Endodermal cell (in vitro differentiated cells): Measurements from ENCODE around the gene RFWD3. TPM values are rescaled to one million over a fixed set of nuclear protein-coding genes. Genes with fewer than 3 reads are reported as not detected.

ENCODE experiments used
- DNase-seq: peaks from one replicate; pipeline ENCODE4 v3.0.0-alpha.2; 2017
- H3K27ac ChIP-seq: 2 replicates; pipeline ENCODE4 v1.5.1; 2013; ENCODE audit warnings: mild to moderate bottlenecking, low read depth, low read length, moderate library complexity
- H3K27me3 ChIP-seq: 2 replicates; pipeline ENCODE4 v1.6.1; 2013; ENCODE audit warnings: mild to moderate bottlenecking, low read length, moderate library complexity; ENCODE audit not compliant: insufficient read depth, control insufficient read depth, poor library complexity, severe bottlenecking
- H3K36me3 ChIP-seq: 2 replicates; pipeline ENCODE4 v1.7.0; 2013; ENCODE audit warnings: mild to moderate bottlenecking, low read length, moderate library complexity; ENCODE audit not compliant: control insufficient read depth, insufficient read depth
- H3K4me1 ChIP-seq: one replicate; pipeline ENCODE4 v1.7.0; 2013; ENCODE audit warnings: low read length; ENCODE audit not compliant: control insufficient read depth, insufficient read depth
- H3K4me3 ChIP-seq: 2 replicates; pipeline ENCODE4 v1.5.1; 2013; ENCODE audit warnings: mild to moderate bottlenecking, low read length, moderate library complexity
- H3K9ac ChIP-seq: 2 replicates; pipeline ENCODE4 v1.6.1; 2013; ENCODE audit warnings: mild to moderate bottlenecking, low read length, moderate library complexity; ENCODE audit not compliant: poor library complexity, severe bottlenecking; ENCODE audit errors: extremely low read depth
- H3K9me3 ChIP-seq: 2 replicates; pipeline ENCODE4 v1.6.1; 2013; ENCODE audit warnings: mild to moderate bottlenecking, low read length, moderate library complexity; ENCODE audit not compliant: control insufficient read depth
- H3K27ac Mint-ChIP-seq: 2 replicates; pipeline ENCODE4 v1.8.0; 2020; ENCODE audit warnings: mixed read lengths
- H3K27me3 Mint-ChIP-seq: 2 replicates; pipeline ENCODE4 v1.8.0; 2021; ENCODE audit warnings: mild to moderate bottlenecking, mixed read lengths; ENCODE audit not compliant: insufficient read depth
- H3K36me3 Mint-ChIP-seq: 2 replicates; pipeline ENCODE4 v1.8.0; 2020; ENCODE audit warnings: low read depth, mixed read lengths
- H3K4me1 Mint-ChIP-seq: 2 replicates; pipeline ENCODE4 v1.8.0; 2020; ENCODE audit warnings: mixed read lengths
- H3K4me3 Mint-ChIP-seq: 2 replicates; pipeline ENCODE4 v1.8.0; 2020; ENCODE audit warnings: mild to moderate bottlenecking, moderate library complexity, mixed read lengths
- H3K9me3 Mint-ChIP-seq: 2 replicates; pipeline ENCODE4 v1.8.0; 2020; ENCODE audit warnings: mild to moderate bottlenecking, mixed read lengths
- WGBS, 2 experiments: methylation state at CpG; one replicate each; pipeline versions ENCODE4 v1.1.5 to v1.1.7; 2013; ENCODE audit warnings: missing lambda C conversion rate in 2 of 2, mixed read lengths in 1 of 2; ENCODE audit not compliant: insufficient coverage in 1 of 2, insufficient read length in 1 of 2; 5-methylcytosine and 5-hydroxymethylcytosine counted together
- total RNA-seq, 2 donors: library from RNA; stranded (reverse); fragmentation: NEBNext Ultra II Directional in 1 of 2; extraction: Animal tissue kit (Norgen Biotek cat#: 25700) in 1 of 2; gene quantifications; 2 replicates in 1 of 2; 3 replicates in 1 of 2; pipeline ENCODE4 v1.2.1, GENCODE V29; 2021
- TF ChIP-seq, protein P1 (sequence below): fragments of 200-600 bp; sonication (generic); conservative IDR thresholded peaks from 2 replicates; pipeline ENCODE4 v1.5.0; 2021; ENCODE audit warnings: antibody characterized with exemption, mild to moderate bottlenecking

The RFWD3 gene
- total RNA-seq, 2 donors from 2014 or later = 81.7 to 97.7 TPM

DNA sequence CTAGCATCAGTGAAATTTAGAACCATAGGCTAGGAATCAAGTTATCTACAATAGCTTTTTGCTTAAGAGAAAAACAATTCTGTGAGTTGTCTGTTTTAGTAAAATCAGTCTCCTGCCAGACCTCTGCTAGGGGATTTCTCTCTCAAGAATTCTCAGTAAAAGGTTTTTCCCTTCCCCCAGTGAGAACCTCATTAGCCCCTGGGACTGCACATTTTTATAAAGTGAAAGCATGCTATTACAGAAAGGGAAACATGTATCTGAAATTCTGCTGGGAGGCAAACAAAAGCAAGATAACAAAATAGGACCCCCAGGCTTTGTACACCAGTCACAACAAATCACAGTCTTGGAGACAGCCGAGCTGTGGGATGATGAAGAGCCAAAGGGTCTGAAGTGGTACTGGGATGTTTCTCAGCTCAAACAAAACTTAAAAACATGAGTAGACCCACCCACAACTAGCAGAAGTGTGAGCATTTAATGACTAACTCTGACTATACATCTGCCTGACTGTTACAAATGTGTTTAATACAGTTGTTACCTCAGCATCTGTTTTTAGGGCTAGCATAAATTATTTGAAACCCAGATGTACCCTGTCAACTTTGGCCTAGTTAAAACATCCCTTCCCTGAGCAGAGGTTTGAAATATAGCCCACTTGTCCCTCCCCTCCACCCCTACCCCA is 39.8 kb downstream of the RFWD3 start:
- no peak overlapping the region for H3K27ac Mint-ChIP-seq
- Histone ChIP-seq H3K36me3 (peaks cover 96% of the 10 kb centered on the region), H3K27ac (no peak overlapping the region), H3K4me1 (no peaks in the 10 kb centered on the region), H3K4me3 (no peak overlapping the region), H3K27me3 (no peaks in the 10 kb centered on the region), H3K9me3 (no peaks in the 10 kb centered on the region), H3K9ac (no peak overlapping the region)
- H3K27me3 Mint-ChIP-seq = no peaks in the 10 kb centered on the region
- H3K4me1 Mint-ChIP-seq = no peaks in the 10 kb centered on the region
- TF ChIP-seq, protein P1, sequence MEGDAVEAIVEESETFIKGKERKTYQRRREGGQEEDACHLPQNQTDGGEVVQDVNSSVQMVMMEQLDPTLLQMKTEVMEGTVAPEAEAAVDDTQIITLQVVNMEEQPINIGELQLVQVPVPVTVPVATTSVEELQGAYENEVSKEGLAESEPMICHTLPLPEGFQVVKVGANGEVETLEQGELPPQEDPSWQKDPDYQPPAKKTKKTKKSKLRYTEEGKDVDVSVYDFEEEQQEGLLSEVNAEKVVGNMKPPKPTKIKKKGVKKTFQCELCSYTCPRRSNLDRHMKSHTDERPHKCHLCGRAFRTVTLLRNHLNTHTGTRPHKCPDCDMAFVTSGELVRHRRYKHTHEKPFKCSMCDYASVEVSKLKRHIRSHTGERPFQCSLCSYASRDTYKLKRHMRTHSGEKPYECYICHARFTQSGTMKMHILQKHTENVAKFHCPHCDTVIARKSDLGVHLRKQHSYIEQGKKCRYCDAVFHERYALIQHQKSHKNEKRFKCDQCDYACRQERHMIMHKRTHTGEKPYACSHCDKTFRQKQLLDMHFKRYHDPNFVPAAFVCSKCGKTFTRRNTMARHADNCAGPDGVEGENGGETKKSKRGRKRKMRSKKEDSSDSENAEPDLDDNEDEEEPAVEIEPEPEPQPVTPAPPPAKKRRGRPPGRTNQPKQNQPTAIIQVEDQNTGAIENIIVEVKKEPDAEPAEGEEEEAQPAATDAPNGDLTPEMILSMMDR = no peak
- DNase-seq = no peak
- no peaks in the 10 kb centered on the region for H3K9me3 Mint-ChIP-seq
- H3K4me3 Mint-ChIP-seq = no peak overlapping the region
- peaks cover 90% of the 10 kb centered on the region for H3K36me3 Mint-ChIP-seq
- WGBS, 2 experiments = no CpG with 5 or more reads among the region's 1 CpG

DNA sequence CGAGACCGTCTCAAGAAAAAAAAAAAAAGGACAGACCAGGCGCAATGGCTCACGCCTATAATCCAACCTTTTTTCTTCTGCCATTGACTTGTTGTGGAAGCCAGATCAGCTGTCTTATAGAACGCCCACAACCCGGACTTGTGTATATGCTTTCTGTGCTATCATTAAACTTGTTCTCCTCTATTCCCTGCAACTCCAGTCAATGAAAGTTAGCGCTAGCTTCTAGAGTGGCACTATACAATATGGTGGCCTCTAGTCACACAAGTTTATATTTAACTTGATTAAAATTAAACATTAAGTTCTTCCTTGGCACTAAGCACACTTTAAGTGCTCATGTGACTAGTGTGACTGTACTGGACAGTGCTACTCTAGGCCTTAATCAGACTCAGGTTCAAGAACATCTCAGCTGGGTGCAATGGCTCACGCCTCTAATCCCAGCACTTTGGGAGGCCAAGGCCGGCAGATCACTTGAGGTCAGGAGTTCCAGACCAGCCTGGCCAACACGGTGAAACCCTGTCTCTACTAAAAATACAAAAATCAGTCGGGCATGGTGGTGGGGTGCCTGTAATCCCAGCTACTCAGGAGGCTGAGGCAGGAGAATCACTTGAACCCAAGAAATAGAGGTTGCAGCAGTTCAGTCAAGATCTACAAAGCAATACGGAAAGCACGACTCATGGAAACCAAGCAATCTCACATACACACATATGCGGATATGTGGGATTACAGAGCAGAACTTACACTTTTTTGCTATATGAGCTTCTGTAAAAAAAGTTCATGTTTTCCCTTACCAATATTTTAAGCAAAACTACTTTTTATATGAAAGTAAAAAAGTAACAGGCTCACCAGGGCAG is 41.0 kb downstream of the RFWD3 start:
- no peak overlapping the region for H3K4me3 Mint-ChIP-seq
- H3K9ac ChIP-seq = no peak overlapping the region
- TF ChIP-seq, protein P1 = no peak
- no peaks in the 10 kb centered on the region for H3K4me1 ChIP-seq
- 92 to 97% methylated on average over 12 to 14 of the region's 14 CpGs for WGBS, 2 experiments
- peaks cover 94% of the 10 kb centered on the region for H3K36me3 ChIP-seq
- no peak overlapping the region for H3K4me3 ChIP-seq
- H3K9me3 ChIP-seq = no peaks in the 10 kb centered on the region
- DNase-seq = no peak
- H3K36me3 Mint-ChIP-seq = peaks cover 90% of the 10 kb centered on the region
- H3K27me3 ChIP-seq = no peaks in the 10 kb centered on the region
- no peaks in the 10 kb centered on the region for H3K9me3 Mint-ChIP-seq
- no peaks in the 10 kb centered on the region for H3K27me3 Mint-ChIP-seq
- no peak overlapping the region for H3K27ac Mint-ChIP-seq
- no peak overlapping the region for H3K27ac ChIP-seq
- H3K4me1 Mint-ChIP-seq = no peaks in the 10 kb centered on the region

DNA sequence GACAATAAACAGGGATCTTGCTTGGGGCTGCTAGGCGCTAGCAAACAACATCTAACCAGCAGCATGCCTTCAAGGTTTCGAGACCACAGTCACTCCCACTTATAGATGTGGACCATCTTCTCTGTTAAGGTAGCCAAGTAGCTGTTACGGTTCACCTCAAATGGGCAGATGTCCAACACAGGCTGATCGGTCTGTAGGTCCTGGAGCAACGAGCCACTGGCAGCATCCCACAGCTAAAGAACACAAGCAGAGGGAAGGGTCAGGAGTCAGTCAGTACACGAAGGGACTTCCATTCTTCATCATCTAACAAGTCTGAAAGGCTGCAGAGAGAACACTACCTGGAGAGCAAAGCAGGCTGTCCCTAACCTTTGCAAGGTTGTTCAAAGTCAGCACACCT is 42.8 kb downstream of the RFWD3 start:
- no peaks in the 10 kb centered on the region for H3K27me3 ChIP-seq
- H3K27ac ChIP-seq = no peak overlapping the region
- TF ChIP-seq, protein P1 = no peak
- no peak for DNase-seq
- H3K36me3 ChIP-seq = peaks cover 89% of the 10 kb centered on the region
- H3K4me1 ChIP-seq = no peaks in the 10 kb centered on the region
- H3K4me3 Mint-ChIP-seq = no peak overlapping the region
- no peaks in the 10 kb centered on the region for H3K27me3 Mint-ChIP-seq
- WGBS, 2 experiments = 96 to 97% methylated on average over 5 to 6 of the region's 6 CpGs
- peaks cover 80% of the 10 kb centered on the region for H3K36me3 Mint-ChIP-seq
- no peak overlapping the region for H3K27ac Mint-ChIP-seq
- H3K9me3 Mint-ChIP-seq = no peaks in the 10 kb centered on the region
- H3K4me1 Mint-ChIP-seq = no peaks in the 10 kb centered on the region
- H3K9me3 ChIP-seq = no peaks in the 10 kb centered on the region
- H3K4me3 ChIP-seq = no peak overlapping the region
- H3K9ac ChIP-seq = no peak overlapping the region
